Tibial nerve (tissue), 4 donors: ENCODE data around the gene PRKCE.

Experiments used
- EP300 ChIP-seq, 2 donors: sonication (generic); formaldehyde crosslinking; IDR thresholded peaks; one replicate each; pipeline ENCODE4 v1.6.1; 2017; ENCODE audit warnings: antibody characterized with exemption in 2 of 2, mild to moderate bottlenecking in 1 of 2
- POLR2A ChIP-seq, 2 donors: fragments of 450-650 bp; IDR thresholded peaks; one replicate each; pipeline ENCODE4 v1.6.1; 2017; ENCODE audit warnings: antibody characterized with exemption in 2 of 2, mild to moderate bottlenecking in 2 of 2, moderate library complexity in 2 of 2
- TF ChIP-seq, protein P1 (sequence below), 5 experiments: fragments of 200-600 bp in 3 of 5; fragments of 450-650 bp in 2 of 5; sonication (generic) in 3 of 5; IDR thresholded peaks; one replicate each; pipeline ENCODE4 v1.5.1; 2016 to 2019; ENCODE audit warnings: antibody characterized with exemption in 5 of 5, mild to moderate bottlenecking in 3 of 5, moderate library complexity in 2 of 5

DNA sequence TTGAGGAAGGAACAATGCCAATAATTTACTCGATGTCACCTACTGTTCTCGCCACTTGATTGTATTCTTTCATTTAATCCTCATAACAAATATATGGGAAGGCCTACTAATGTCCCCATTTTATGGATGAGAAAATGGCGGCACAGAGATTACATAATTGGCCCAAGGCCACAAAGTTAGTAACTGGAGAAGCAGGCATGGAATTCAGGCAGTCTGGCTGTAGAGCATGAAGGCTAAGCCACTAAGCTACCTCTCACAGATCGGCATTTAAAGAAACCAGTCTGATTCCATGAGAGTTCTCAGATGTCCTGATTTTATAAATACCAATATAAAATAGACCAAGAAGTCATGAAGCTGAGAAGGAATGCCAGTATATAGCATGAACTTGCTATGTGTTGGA, 523.9 kb downstream of the PRKCE start:
- TF ChIP-seq EP300 (IDR thresholded peaks at IDR 0.05): no peak
- TF ChIP-seq, protein P1, sequence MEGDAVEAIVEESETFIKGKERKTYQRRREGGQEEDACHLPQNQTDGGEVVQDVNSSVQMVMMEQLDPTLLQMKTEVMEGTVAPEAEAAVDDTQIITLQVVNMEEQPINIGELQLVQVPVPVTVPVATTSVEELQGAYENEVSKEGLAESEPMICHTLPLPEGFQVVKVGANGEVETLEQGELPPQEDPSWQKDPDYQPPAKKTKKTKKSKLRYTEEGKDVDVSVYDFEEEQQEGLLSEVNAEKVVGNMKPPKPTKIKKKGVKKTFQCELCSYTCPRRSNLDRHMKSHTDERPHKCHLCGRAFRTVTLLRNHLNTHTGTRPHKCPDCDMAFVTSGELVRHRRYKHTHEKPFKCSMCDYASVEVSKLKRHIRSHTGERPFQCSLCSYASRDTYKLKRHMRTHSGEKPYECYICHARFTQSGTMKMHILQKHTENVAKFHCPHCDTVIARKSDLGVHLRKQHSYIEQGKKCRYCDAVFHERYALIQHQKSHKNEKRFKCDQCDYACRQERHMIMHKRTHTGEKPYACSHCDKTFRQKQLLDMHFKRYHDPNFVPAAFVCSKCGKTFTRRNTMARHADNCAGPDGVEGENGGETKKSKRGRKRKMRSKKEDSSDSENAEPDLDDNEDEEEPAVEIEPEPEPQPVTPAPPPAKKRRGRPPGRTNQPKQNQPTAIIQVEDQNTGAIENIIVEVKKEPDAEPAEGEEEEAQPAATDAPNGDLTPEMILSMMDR (IDR thresholded peaks at IDR 0.05): no peak
- no peak for TF ChIP-seq POLR2A (IDR thresholded peaks at IDR 0.05)
